Neural cell (in vitro differentiated cells): Measurements from ENCODE around the gene TMPRSS6. TPM values are rescaled to one million over a fixed set of nuclear protein-coding genes. Genes with fewer than 3 reads are reported as not detected.

ENCODE experiments used
- H2AFZ ChIP-seq: fragments of 200-600, 300-800 bp; sonication (generic), shearing (Covaris generic); 2 replicates; pipeline ENCODE4 v1.6.0; 2014; ENCODE audit warnings: low read depth, mild to moderate bottlenecking, antibody characterized with exemption, low read length, moderate library complexity
- H3F3A ChIP-seq: fragments of 200-600 bp; shearing (Covaris generic); 2 replicates; pipeline ENCODE4 v1.6.1; 2016; ENCODE audit warnings: mild to moderate bottlenecking, moderate library complexity, mixed read lengths, antibody characterized with exemption, low read length; ENCODE audit not compliant: insufficient read depth, poor library complexity, severe bottlenecking
- H3K27ac ChIP-seq: fragments of 200-600, 300-800 bp; sonication (generic), shearing (Covaris generic); 2 replicates; pipeline ENCODE4 v1.5.1; 2014; ENCODE audit warnings: mild to moderate bottlenecking, low read length, moderate library complexity
- H3K27me3 ChIP-seq: fragments of 300-800, 200-600 bp; sonication (generic), shearing (Covaris generic); 2 replicates; pipeline ENCODE4 v1.6.0; 2014; ENCODE audit warnings: mild to moderate bottlenecking, low read depth, low read length, moderate library complexity; ENCODE audit not compliant: insufficient read depth
- H3K36me3 ChIP-seq: fragments of 300-800, 200-600 bp; sonication (generic), shearing (Covaris generic); 2 replicates; pipeline ENCODE4 v1.5.1; 2014; ENCODE audit warnings: mild to moderate bottlenecking, antibody characterized with exemption, low read length, moderate library complexity; ENCODE audit not compliant: insufficient read depth
- H3K4me2 ChIP-seq: fragments of 300-800, 200-600 bp; sonication (generic), shearing (Covaris generic); 2 replicates; pipeline ENCODE4 v1.6.0; 2014; ENCODE audit warnings: mild to moderate bottlenecking, low read length
- H3K4me3 ChIP-seq: fragments of 300-800, 200-600 bp; sonication (generic), shearing (Covaris generic); 2 replicates; pipeline ENCODE4 v1.5.1; 2014; ENCODE audit warnings: mild to moderate bottlenecking, low read length, moderate library complexity
- H3K79me2 ChIP-seq: fragments of 200-600 bp; shearing (Covaris generic); replicated peaks from 2 replicates; pipeline ENCODE4 v1.6.0; 2014; ENCODE audit warnings: mild to moderate bottlenecking, low read length, moderate library complexity; ENCODE audit not compliant: insufficient read depth
- H3K9ac ChIP-seq: fragments of 300-800, 200-600 bp; sonication (generic), shearing (Covaris generic); 2 replicates; pipeline ENCODE4 v1.6.1; 2016; ENCODE audit warnings: mild to moderate bottlenecking, low read length, mixed read lengths
- H3K9me2 ChIP-seq: fragments of 200-600 bp; shearing (Covaris generic); 2 replicates; pipeline ENCODE4 v1.6.1; 2016; ENCODE audit warnings: mild to moderate bottlenecking, low read length, mixed read lengths; ENCODE audit not compliant: insufficient read depth
- H3K9me3 ChIP-seq: fragments of 200-600, 300-800 bp; sonication (generic), shearing (Covaris generic); 2 replicates; pipeline ENCODE4 v1.6.1; 2016; ENCODE audit warnings: mild to moderate bottlenecking, mixed run types, low read length, moderate library complexity, mixed read lengths
- H4K20me1 ChIP-seq: fragments of 200-600 bp; shearing (Covaris generic); 2 replicates; pipeline ENCODE4 v1.6.1; 2016; ENCODE audit warnings: mild to moderate bottlenecking, mixed run types; ENCODE audit not compliant: insufficient read depth
- CTCF ChIP-seq: fragments of 450-650 bp; IDR thresholded peaks from 2 replicates; pipeline ENCODE4 v1.5.1; 2014; ENCODE audit warnings: antibody characterized with exemption, mild to moderate bottlenecking, moderate library complexity; ENCODE audit not compliant: poor library complexity, severe bottlenecking
- EP300 ChIP-seq: fragments of 450-650 bp; conservative IDR thresholded peaks from 2 replicates; pipeline ENCODE4 v1.6.1; 2014; ENCODE audit warnings: antibody characterized with exemption, mild to moderate bottlenecking, moderate library complexity; ENCODE audit not compliant: poor library complexity, severe bottlenecking
- EZH2 ChIP-seq: fragments of 200-600, 300-800 bp; shearing (Covaris generic), sonication (generic); IDR thresholded peaks from 2 replicates; pipeline ENCODE4 v1.6.1; 2014; ENCODE audit warnings: antibody characterized with exemption, low read length, borderline replicate concordance, mild to moderate bottlenecking; ENCODE audit not compliant: insufficient read depth, poor library complexity, severe bottlenecking
- MXI1 ChIP-seq: fragments of 450-650 bp; conservative IDR thresholded peaks from 2 replicates; pipeline ENCODE4 v1.6.1; 2014; ENCODE audit warnings: antibody characterized with exemption, mild to moderate bottlenecking; ENCODE audit not compliant: poor library complexity, severe bottlenecking
- POLR2AphosphoS5 ChIP-seq: IDR thresholded peaks from 2 replicates; pipeline ENCODE4 v1.6.1; 2012
- RAD21 ChIP-seq: fragments of 450-650 bp; conservative IDR thresholded peaks from 2 replicates; pipeline ENCODE4 v1.6.1; 2014; ENCODE audit warnings: antibody characterized with exemption, mild to moderate bottlenecking, moderate library complexity
- SMC3 ChIP-seq: fragments of 450-650 bp; conservative IDR thresholded peaks from 2 replicates; pipeline ENCODE4 v1.6.1; 2014; ENCODE audit warnings: antibody characterized with exemption, mild to moderate bottlenecking, moderate library complexity; ENCODE audit not compliant: poor library complexity
- TAF1 ChIP-seq: IDR thresholded peaks from 2 replicates; pipeline ENCODE4 v1.6.1; 2012; ENCODE audit warnings: low read depth
- polyA plus RNA-seq: library from polyadenylated mRNA; depleted of rRNA; stranded (reverse); fragments of >200 nt; gene quantifications from 2 replicates; pipeline ENCODE4 v1.2.3, GENCODE V29; 2014
- TF ChIP-seq, protein P1 (sequence below): IDR thresholded peaks from 2 replicates; pipeline ENCODE4 v1.6.1; 2012; ENCODE audit warnings: borderline replicate concordance

TMPRSS6 gene
- polyA plus RNA-seq, 1 donor from 2014 or later = not detected

- no peaks in the 10 kb centered on the region for H3K36me3 ChIP-seq
- no peak overlapping the region for H3K4me2 ChIP-seq
- H3K9ac ChIP-seq = no peak overlapping the region
- H2AFZ ChIP-seq = no peak overlapping the region
- TF ChIP-seq RAD21 (no peak), SMC3 (no peak), POLR2AphosphoS5 (no peak), CTCF (no peak), TAF1 (no peak), MXI1 (no peak), EP300 (no peak), EZH2 (no peak)
- TF ChIP-seq, protein P1, sequence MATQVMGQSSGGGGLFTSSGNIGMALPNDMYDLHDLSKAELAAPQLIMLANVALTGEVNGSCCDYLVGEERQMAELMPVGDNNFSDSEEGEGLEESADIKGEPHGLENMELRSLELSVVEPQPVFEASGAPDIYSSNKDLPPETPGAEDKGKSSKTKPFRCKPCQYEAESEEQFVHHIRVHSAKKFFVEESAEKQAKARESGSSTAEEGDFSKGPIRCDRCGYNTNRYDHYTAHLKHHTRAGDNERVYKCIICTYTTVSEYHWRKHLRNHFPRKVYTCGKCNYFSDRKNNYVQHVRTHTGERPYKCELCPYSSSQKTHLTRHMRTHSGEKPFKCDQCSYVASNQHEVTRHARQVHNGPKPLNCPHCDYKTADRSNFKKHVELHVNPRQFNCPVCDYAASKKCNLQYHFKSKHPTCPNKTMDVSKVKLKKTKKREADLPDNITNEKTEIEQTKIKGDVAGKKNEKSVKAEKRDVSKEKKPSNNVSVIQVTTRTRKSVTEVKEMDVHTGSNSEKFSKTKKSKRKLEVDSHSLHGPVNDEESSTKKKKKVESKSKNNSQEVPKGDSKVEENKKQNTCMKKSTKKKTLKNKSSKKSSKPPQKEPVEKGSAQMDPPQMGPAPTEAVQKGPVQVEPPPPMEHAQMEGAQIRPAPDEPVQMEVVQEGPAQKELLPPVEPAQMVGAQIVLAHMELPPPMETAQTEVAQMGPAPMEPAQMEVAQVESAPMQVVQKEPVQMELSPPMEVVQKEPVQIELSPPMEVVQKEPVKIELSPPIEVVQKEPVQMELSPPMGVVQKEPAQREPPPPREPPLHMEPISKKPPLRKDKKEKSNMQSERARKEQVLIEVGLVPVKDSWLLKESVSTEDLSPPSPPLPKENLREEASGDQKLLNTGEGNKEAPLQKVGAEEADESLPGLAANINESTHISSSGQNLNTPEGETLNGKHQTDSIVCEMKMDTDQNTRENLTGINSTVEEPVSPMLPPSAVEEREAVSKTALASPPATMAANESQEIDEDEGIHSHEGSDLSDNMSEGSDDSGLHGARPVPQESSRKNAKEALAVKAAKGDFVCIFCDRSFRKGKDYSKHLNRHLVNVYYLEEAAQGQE = no peak
- no peaks in the 10 kb centered on the region for H3K79me2 ChIP-seq
- no peaks in the 10 kb centered on the region for H3F3A ChIP-seq
- no peaks in the 10 kb centered on the region for H3K9me3 ChIP-seq
- no peaks in the 10 kb centered on the region for H3K9me2 ChIP-seq
- H3K4me3 ChIP-seq = no peak overlapping the region
- H3K27me3 ChIP-seq = no peaks in the 10 kb centered on the region
- H4K20me1 ChIP-seq = no peaks in the 10 kb centered on the region
- no peak overlapping the region for H3K27ac ChIP-seq
Observed at GRCh38 chr22:37060801-37061610, 48.5 kb downstream of the TMPRSS6 start.

- no peak overlapping the region for H3K27ac ChIP-seq
- no peaks in the 10 kb centered on the region for H3K36me3 ChIP-seq
- no peaks in the 10 kb centered on the region for H3K79me2 ChIP-seq
- no peaks in the 10 kb centered on the region for H3K9me2 ChIP-seq
- no peak overlapping the region for H3K4me2 ChIP-seq
- H2AFZ ChIP-seq = no peak overlapping the region
- H3K4me3 ChIP-seq = no peak overlapping the region
- no peaks in the 10 kb centered on the region for H3K27me3 ChIP-seq
- no peaks in the 10 kb centered on the region for H4K20me1 ChIP-seq
- no peak overlapping the region for H3K9ac ChIP-seq
- TF ChIP-seq MXI1 = no peak
- TF ChIP-seq EP300 = no peak
- TF ChIP-seq SMC3 = no peak
- TF ChIP-seq RAD21 = no peak
- TF ChIP-seq EZH2 = no peak
- no peak for TF ChIP-seq POLR2AphosphoS5
- TF ChIP-seq, protein P1 = no peak
- no peak for TF ChIP-seq CTCF
- TF ChIP-seq TAF1 = no peak
- H3F3A ChIP-seq = no peaks in the 10 kb centered on the region
- H3K9me3 ChIP-seq = no peaks in the 10 kb centered on the region
Observed at GRCh38 chr22:37059876-37060449, 49.5 kb downstream of the TMPRSS6 start.
